ENCODE measurements around the gene HS6ST3. TPM values are rescaled to one million over a fixed set of nuclear protein-coding genes. Genes with fewer than 3 reads are reported as not detected.

The HS6ST3 gene
- total and polyA plus RNA-seq, 9 donors = 0.08 to 0.80 (median 0.15) TPM

DNA sequence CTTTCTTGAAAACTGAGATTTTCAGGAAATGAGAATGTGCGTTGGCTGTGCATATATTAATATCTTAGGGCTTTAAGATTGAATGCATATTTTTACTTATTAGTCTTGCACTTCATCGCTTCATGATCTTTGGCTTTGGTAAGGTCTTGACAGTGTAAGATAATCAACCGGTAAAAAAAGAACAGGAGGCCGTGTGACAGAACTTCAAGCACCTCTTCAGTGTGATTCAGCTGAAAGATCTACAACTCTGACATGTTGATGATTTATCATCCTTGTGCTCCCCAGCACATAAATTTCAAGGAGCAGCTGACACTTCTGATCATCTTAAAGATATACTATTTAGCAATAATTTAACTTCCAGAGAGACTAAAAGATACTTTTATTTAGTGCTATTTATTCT, 195.1 kb downstream of the HS6ST3 start:
- Histone ChIP-seq H3K9me3 (replicated peaks; ENCODE audit: control insufficient read depth, low read depth, low read length) (no peaks in the 10 kb centered on the region), H3K27me3 (ENCODE audit: control insufficient read depth, insufficient read depth, low read length) (no peaks in the 10 kb centered on the region), H3K36me3 (ENCODE audit: control insufficient read depth, insufficient read depth, low read length) (no peaks in the 10 kb centered on the region), H3K4me1 (ENCODE audit: control insufficient read depth, insufficient read depth, low read length) (no peaks in the 10 kb centered on the region), H3K27ac (ENCODE audit: low read length) (no peak overlapping the region), H3K4me3 (ENCODE audit: low read length) (no peak overlapping the region)
- no CpG with 5 or more reads among the region's 4 CpGs for WGBS (ENCODE audit: insufficient coverage)
- DNase-seq = no peak

DNA sequence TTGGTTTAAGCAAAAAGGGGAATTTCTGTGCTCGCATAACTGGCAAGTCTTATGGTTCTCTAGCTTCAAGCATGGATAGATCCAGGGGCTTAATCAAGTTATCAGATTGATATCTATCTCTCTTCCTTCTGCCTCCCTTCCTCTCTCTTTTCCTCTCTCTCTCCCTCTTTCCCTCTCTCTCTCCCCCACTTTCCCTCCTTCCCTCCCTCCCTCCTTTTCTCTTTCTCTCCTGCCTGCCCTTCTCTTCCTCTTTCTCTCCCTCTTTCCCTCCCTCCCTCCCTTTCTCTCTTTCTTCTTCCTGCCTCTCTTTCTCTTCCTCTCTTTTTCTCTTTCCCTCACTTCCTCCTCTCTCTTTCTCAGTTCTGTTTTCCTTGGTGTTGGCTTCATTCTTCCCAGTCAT, 195.8 kb downstream of the HS6ST3 start:
- H3K4me3 ChIP-seq (ENCODE audit: low read length) = no peak overlapping the region
- no peaks in the 10 kb centered on the region for H3K36me3 ChIP-seq (ENCODE audit: control insufficient read depth, insufficient read depth, low read length)
- DNase-seq = no peak
- H3K4me1 ChIP-seq (ENCODE audit: control insufficient read depth, insufficient read depth, low read length) = no peaks in the 10 kb centered on the region
- no peak overlapping the region for H3K27ac ChIP-seq (ENCODE audit: low read length)
- 100% methylated on average over 1 of the region's 1 CpG for WGBS (ENCODE audit: insufficient coverage)
- no peaks in the 10 kb centered on the region for H3K27me3 ChIP-seq (ENCODE audit: control insufficient read depth, insufficient read depth, low read length)
- no peaks in the 10 kb centered on the region for H3K9me3 ChIP-seq (replicated peaks; ENCODE audit: control insufficient read depth, low read depth, low read length)

DNA sequence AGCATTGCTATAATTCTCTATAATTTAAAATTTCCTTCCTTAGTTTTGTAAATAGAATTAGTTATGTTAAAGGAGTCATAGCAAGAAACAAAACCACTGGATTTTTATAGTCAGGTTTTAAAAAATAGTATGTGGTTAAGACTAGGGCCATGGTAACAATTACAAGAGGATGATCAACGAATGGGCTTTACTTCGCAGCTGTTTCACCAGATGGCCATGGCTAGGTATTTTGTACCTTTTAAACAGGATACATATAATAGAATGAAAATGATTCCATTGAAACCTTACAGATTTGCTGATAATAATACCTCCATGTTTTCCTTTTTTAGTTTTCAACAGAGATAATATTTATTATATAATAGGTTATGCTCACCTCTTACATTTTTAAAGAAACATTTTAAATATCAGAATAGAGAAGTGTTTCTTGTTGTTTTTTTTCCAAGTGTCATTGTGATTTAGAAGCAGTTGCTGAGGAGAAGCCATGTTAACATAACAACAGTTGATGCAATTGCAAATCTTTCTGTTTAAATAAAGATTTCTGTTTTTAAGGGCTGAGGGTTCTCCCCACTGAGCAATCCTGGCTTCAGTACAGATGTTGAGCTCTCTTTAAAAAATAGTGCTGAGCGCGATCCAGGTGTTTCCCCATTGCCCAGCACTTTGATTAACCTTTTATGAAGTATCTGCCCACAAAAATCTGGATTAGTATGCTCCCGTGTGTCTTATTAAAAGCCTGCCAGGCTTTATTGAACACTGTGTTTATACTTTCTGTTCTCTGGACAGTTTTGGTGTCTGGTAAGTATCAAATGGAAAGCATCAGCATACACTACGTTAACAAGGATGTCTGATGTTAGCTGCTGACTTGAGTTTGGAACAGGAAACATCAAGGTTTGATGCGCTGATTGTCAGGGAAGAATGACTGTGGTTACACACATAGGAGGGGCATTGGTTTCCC, 205.3 kb downstream of the HS6ST3 start:
- WGBS (ENCODE audit: insufficient coverage) = 8% methylated on average over 2 of the region's 7 CpGs
- no peaks in the 10 kb centered on the region for H3K9me3 ChIP-seq (replicated peaks; ENCODE audit: control insufficient read depth, low read depth, low read length)
- DNase-seq = no peak

DNA sequence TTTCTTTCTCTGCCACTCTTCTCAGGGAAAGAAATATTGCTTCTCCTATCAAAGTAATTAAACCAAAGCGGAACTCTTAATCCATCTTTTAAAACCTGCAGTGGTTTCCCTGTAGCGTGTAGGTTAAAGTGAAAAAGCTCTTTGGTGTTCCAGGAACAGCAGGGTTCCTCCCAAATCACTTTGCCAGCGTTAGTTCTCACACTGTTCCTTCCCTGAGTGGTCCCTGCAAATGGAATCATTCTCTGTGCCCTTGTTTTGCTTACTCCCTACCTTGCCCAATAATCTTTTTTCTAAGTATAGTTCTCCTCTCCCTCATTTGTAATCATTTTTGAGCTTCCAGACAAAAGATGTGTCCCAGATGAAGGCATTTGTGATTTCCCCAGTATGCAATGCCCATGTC, 207.5 kb downstream of the HS6ST3 start:
- no peaks in the 10 kb centered on the region for H3K4me1 ChIP-seq (ENCODE audit: control insufficient read depth, insufficient read depth, low read length)
- H3K36me3 ChIP-seq (ENCODE audit: control insufficient read depth, insufficient read depth, low read length) = no peaks in the 10 kb centered on the region
- no peaks in the 10 kb centered on the region for H3K27me3 ChIP-seq (ENCODE audit: control insufficient read depth, insufficient read depth, low read length)
- H3K9me3 ChIP-seq (replicated peaks; ENCODE audit: control insufficient read depth, low read depth, low read length) = no peaks in the 10 kb centered on the region
- no peak for DNase-seq
- no peak overlapping the region for H3K27ac ChIP-seq (ENCODE audit: low read length)
- no CpG with 5 or more reads among the region's 3 CpGs for WGBS (ENCODE audit: insufficient coverage)
- H3K4me3 ChIP-seq (ENCODE audit: low read length) = no peak overlapping the region

More for the DNA sequence above, 205.3 kb downstream of the HS6ST3 start:
- H3K27ac ChIP-seq (ENCODE audit: low read length) = no peak overlapping the region
- H3K4me1 ChIP-seq (ENCODE audit: control insufficient read depth, insufficient read depth, low read length) = no peaks in the 10 kb centered on the region
- no peaks in the 10 kb centered on the region for H3K36me3 ChIP-seq (ENCODE audit: control insufficient read depth, insufficient read depth, low read length)
- H3K4me3 ChIP-seq (ENCODE audit: low read length) = no peak overlapping the region
- no peaks in the 10 kb centered on the region for H3K27me3 ChIP-seq (ENCODE audit: control insufficient read depth, insufficient read depth, low read length)

DNA sequence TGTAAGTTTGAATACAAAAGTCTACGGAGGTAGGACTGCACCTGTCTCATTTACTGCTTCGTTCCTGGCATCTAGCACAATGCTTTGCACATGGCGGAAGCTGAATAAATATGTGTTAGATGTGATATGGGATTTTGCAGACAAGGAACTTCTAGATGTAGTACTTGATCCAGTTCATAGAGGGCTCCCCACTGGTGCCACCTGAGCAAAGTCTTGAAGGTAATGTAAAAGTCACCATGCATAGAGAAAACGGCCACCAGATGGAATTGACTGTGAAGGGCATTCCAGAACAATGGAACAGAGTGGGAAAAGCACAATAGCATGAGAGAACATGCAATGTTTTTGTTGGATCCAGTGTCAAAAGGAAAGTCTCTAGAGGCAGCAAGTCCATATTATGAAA, 209.3 kb downstream of the HS6ST3 start:
- H3K4me1 ChIP-seq (ENCODE audit: control insufficient read depth, insufficient read depth, low read length) = no peaks in the 10 kb centered on the region
- H3K36me3 ChIP-seq (ENCODE audit: control insufficient read depth, insufficient read depth, low read length) = no peaks in the 10 kb centered on the region
- H3K4me3 ChIP-seq (ENCODE audit: low read length) = no peak overlapping the region
- H3K27me3 ChIP-seq (ENCODE audit: control insufficient read depth, insufficient read depth, low read length) = no peaks in the 10 kb centered on the region
- 86% methylated on average over 3 of the region's 4 CpGs for WGBS (ENCODE audit: insufficient coverage)
- H3K27ac ChIP-seq (ENCODE audit: low read length) = no peak overlapping the region
- no peak for DNase-seq
- H3K9me3 ChIP-seq (replicated peaks; ENCODE audit: control insufficient read depth, low read depth, low read length) = no peaks in the 10 kb centered on the region

DNA sequence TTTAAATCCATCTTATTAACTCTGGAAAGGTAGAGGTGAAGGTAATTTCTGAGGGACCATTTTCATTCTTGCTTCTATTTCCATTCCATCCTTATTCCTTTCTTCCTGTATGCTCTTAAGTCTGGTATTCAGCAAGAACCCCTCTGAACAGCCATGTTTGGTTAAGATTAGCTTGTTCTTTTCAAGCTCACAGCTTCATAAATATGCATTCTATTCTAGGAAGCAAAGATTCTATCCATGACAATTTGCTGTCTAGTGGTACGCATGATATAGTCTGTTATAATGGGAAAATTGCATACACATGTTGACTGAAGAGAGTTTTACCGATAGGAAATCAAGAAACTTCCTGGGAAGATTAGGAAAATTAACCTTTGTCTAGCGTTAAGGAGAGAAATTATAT, 218.7 kb downstream of the HS6ST3 start:
- no peak for DNase-seq
- no peak overlapping the region for H3K27ac ChIP-seq (ENCODE audit: low read length)
- no peaks in the 10 kb centered on the region for H3K9me3 ChIP-seq (replicated peaks; ENCODE audit: control insufficient read depth, low read depth, low read length)
- no CpG with 5 or more reads among the region's 3 CpGs for WGBS (ENCODE audit: insufficient coverage)
- H3K4me1 ChIP-seq (ENCODE audit: control insufficient read depth, insufficient read depth, low read length) = no peaks in the 10 kb centered on the region
- H3K4me3 ChIP-seq (ENCODE audit: low read length) = no peak overlapping the region
- H3K27me3 ChIP-seq (ENCODE audit: control insufficient read depth, insufficient read depth, low read length) = no peaks in the 10 kb centered on the region
- H3K36me3 ChIP-seq (ENCODE audit: control insufficient read depth, insufficient read depth, low read length) = no peaks in the 10 kb centered on the region

DNA sequence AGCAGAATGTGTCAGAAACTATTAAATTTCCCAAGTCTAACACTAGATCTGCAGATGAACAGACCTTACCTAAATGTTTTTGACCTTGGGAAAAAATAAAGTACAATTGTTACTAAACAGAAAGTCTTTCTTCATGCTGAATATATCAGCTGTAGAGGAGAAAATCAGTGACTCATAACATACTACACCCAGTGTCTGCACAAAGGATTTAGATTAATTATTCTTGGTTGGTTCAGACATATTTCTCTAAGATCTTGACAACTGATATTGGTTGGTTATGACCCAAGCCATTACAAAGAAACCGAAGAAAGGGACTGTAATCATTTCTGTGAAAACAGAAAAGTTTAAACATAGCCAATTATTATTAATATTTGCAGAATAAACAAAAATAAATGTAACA, 225.1 kb downstream of the HS6ST3 start:
- Histone ChIP-seq H3K27me3 (ENCODE audit: control insufficient read depth, insufficient read depth, low read length) (no peaks in the 10 kb centered on the region), H3K27ac (ENCODE audit: low read length) (no peak overlapping the region), H3K9me3 (replicated peaks; ENCODE audit: control insufficient read depth, low read depth, low read length) (no peaks in the 10 kb centered on the region), H3K36me3 (ENCODE audit: control insufficient read depth, insufficient read depth, low read length) (no peaks in the 10 kb centered on the region), H3K4me1 (ENCODE audit: control insufficient read depth, insufficient read depth, low read length) (no peaks in the 10 kb centered on the region), H3K4me3 (ENCODE audit: low read length) (no peak overlapping the region)
- DNase-seq = no peak
- WGBS (ENCODE audit: insufficient coverage) = no CpG with 5 or more reads among the region's 1 CpG

DNA sequence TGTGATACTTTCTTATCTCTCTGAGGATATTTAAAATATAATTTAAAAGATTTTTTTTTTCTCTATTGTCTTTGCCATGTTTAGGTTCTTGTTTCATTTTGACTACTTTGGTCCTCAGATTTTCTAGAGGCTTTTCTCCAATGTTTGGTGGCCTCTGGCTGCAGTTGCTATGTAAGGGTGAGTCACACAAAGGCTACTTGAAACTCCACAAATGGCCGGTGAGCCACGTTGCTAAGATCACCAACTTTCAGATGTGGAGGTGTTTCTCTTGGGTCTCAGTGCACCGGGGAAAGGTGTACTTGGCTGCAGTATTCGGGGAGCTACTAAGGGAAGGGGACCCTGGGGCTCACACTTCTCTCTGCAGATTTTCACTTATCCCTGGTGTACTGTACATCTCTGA, 248.1 kb downstream of the HS6ST3 start:
- WGBS (ENCODE audit: insufficient coverage) = 76% methylated on average over 2 of the region's 4 CpGs
- no peak for DNase-seq
- H3K27ac ChIP-seq (ENCODE audit: low read length) = no peak overlapping the region
- H3K9me3 ChIP-seq (replicated peaks; ENCODE audit: control insufficient read depth, low read depth, low read length) = no peaks in the 10 kb centered on the region
- H3K27me3 ChIP-seq (ENCODE audit: control insufficient read depth, insufficient read depth, low read length) = no peaks in the 10 kb centered on the region
- H3K4me3 ChIP-seq (ENCODE audit: low read length) = no peak overlapping the region
- H3K36me3 ChIP-seq (ENCODE audit: control insufficient read depth, insufficient read depth, low read length) = no peaks in the 10 kb centered on the region
- H3K4me1 ChIP-seq (ENCODE audit: control insufficient read depth, insufficient read depth, low read length) = no peaks in the 10 kb centered on the region

DNA sequence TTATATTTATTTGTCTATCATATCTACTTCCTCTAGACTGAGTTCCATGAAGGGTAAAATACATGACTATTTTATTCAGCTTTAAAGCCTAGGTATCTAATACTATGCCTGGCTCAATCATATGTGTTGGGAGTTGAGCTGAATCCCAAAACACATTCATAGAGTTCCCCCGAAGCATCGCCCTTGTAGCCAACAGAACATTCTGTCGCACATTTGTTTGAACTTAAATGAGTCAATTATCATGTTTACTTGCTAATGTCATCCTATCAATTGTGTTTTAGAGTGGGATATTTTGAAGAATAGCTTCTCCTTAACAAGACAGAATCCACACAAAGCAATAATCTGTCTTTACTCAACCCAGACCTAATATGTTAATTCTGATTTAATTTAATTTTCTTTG, 252.4 kb downstream of the HS6ST3 start:
- Histone ChIP-seq H3K4me3 (ENCODE audit: low read length) (no peak overlapping the region), H3K36me3 (ENCODE audit: control insufficient read depth, insufficient read depth, low read length) (no peaks in the 10 kb centered on the region), H3K9me3 (replicated peaks; ENCODE audit: control insufficient read depth, low read depth, low read length) (no peaks in the 10 kb centered on the region), H3K27ac (ENCODE audit: low read length) (no peak overlapping the region), H3K27me3 (ENCODE audit: control insufficient read depth, insufficient read depth, low read length) (no peaks in the 10 kb centered on the region), H3K4me1 (ENCODE audit: control insufficient read depth, insufficient read depth, low read length) (no peaks in the 10 kb centered on the region)
- WGBS (ENCODE audit: insufficient coverage) = no CpG with 5 or more reads among the region's 3 CpGs
- DNase-seq = no peak

DNA sequence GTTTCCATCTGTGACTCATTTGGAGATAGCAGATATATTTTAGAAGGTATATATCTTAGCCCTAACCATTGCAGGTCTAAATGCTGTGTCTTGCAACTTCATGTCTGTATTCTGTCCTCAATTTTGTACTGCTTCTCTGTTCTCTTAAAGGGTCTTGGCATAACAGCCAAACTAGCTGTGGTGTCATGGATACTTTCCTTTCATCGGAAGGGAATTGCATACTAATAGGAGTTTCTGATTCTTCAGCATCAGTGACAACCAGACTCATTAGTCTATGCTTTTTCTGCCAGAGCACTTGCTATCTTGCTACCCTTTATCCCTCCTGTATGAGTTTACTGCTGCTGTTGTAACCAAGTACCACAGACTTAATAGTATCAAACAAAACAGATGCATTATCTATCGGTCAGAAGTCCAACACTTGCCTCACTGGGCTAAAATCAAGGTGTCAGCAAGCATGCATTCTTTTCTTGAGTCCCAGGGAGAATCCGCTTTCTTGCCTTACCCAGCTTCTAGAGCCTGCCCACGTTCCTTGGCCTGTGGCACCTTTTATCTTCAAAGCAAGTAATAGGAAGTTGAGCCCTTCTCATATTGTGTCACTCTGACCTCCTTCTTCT, 253.1 kb downstream of the HS6ST3 start:
- H3K27ac ChIP-seq (ENCODE audit: low read length) = no peak overlapping the region
- no peaks in the 10 kb centered on the region for H3K4me1 ChIP-seq (ENCODE audit: control insufficient read depth, insufficient read depth, low read length)
- WGBS (ENCODE audit: insufficient coverage) = 88% methylated on average over 4 of the region's 4 CpGs
- no peaks in the 10 kb centered on the region for H3K9me3 ChIP-seq (replicated peaks; ENCODE audit: control insufficient read depth, low read depth, low read length)
- no peak for DNase-seq
- H3K36me3 ChIP-seq (ENCODE audit: control insufficient read depth, insufficient read depth, low read length) = no peaks in the 10 kb centered on the region
- H3K4me3 ChIP-seq (ENCODE audit: low read length) = no peak overlapping the region
- no peaks in the 10 kb centered on the region for H3K27me3 ChIP-seq (ENCODE audit: control insufficient read depth, insufficient read depth, low read length)
